DND-41 (cell line): Measurements from ENCODE around the gene COL26A1.
"Not testable (repeated sequence)": the region's sequence is repeated elsewhere in the genome, so short reads cannot be mapped to it uniquely, and the experiment has no call there.

Source experiments
- ATAC-seq: fragments of 200-7000 bp; cut with Tn5 transposase; 3 replicates; pipeline ENCODE4 v1.9.1; 2021; ENCODE audit warnings: low read depth; ENCODE audit not compliant: insufficient read depth
- DNase-seq: peaks from one replicate; pipeline ENCODE4 v3.0.0-alpha.2; 2020
- H2AFZ ChIP-seq: 2 replicates; pipeline ENCODE4 v1.6.0; 2012; ENCODE audit warnings: low read depth, low read length
- H3K27ac ChIP-seq: 2 replicates; pipeline ENCODE4 v1.5.1; 2012; ENCODE audit warnings: low read length, inconsistent platforms
- H3K27me3 ChIP-seq: fragments of 200-600 bp; sonication (generic); 2 replicates; pipeline ENCODE4 v1.6.0; 2012; ENCODE audit warnings: low read length, mild to moderate bottlenecking, inconsistent platforms; ENCODE audit not compliant: insufficient read depth, poor library complexity
- H3K36me3 ChIP-seq: 2 replicates; pipeline ENCODE4 v1.5.1; 2012; ENCODE audit warnings: low read length, inconsistent platforms; ENCODE audit not compliant: insufficient read depth
- H3K4me1 ChIP-seq: 2 replicates; pipeline ENCODE4 v1.5.1; 2012; ENCODE audit warnings: mild to moderate bottlenecking, low read length; ENCODE audit not compliant: insufficient read depth
- H3K4me2 ChIP-seq: 2 replicates; pipeline ENCODE4 v1.6.0; 2012; ENCODE audit warnings: mild to moderate bottlenecking, moderate library complexity, low read length, inconsistent platforms; ENCODE audit not compliant: insufficient read depth
- H3K4me3 ChIP-seq, 2 experiments: fragments of 200-600 bp in 1 of 2; shearing (Covaris generic) in 1 of 2; 2 replicates each; pipeline ENCODE4 v1.5.1; 2012 to 2016; ENCODE audit warnings: inconsistent platforms in 2 of 2, low read length in 2 of 2, mild to moderate bottlenecking in 2 of 2, low read depth in 1 of 2, moderate library complexity in 1 of 2
- H3K79me2 ChIP-seq: 2 replicates; pipeline ENCODE4 v1.6.0; 2012; ENCODE audit warnings: low read length, inconsistent platforms; ENCODE audit not compliant: insufficient read depth
- H3K9ac ChIP-seq: 2 replicates; pipeline ENCODE4 v1.6.0; 2012; ENCODE audit warnings: low read depth, mild to moderate bottlenecking, inconsistent platforms, low read length, moderate library complexity
- H3K9me3 ChIP-seq: 2 replicates; pipeline ENCODE4 v1.5.1; 2012; ENCODE audit warnings: low read length, moderate library complexity, mild to moderate bottlenecking, inconsistent platforms; ENCODE audit not compliant: insufficient read depth, severe bottlenecking
- H4K20me1 ChIP-seq: 2 replicates; pipeline ENCODE4 v1.6.0; 2012; ENCODE audit warnings: low read length; ENCODE audit not compliant: insufficient read depth
- EZH2 ChIP-seq: IDR thresholded peaks from 3 replicates; pipeline ENCODE4 v1.6.1; 2012; ENCODE audit warnings: borderline replicate concordance, low read depth, mild to moderate bottlenecking, moderate library complexity, low read length, inconsistent platforms; ENCODE audit not compliant: severe bottlenecking
- TF ChIP-seq, protein P1 (sequence below): IDR thresholded peaks from 2 replicates; pipeline ENCODE4 v1.5.1; 2012; ENCODE audit warnings: borderline replicate concordance, low read length, moderate library complexity, mild to moderate bottlenecking; ENCODE audit not compliant: poor library complexity, severe bottlenecking; ENCODE audit errors: extremely low read depth

Gene COL26A1

DNA sequence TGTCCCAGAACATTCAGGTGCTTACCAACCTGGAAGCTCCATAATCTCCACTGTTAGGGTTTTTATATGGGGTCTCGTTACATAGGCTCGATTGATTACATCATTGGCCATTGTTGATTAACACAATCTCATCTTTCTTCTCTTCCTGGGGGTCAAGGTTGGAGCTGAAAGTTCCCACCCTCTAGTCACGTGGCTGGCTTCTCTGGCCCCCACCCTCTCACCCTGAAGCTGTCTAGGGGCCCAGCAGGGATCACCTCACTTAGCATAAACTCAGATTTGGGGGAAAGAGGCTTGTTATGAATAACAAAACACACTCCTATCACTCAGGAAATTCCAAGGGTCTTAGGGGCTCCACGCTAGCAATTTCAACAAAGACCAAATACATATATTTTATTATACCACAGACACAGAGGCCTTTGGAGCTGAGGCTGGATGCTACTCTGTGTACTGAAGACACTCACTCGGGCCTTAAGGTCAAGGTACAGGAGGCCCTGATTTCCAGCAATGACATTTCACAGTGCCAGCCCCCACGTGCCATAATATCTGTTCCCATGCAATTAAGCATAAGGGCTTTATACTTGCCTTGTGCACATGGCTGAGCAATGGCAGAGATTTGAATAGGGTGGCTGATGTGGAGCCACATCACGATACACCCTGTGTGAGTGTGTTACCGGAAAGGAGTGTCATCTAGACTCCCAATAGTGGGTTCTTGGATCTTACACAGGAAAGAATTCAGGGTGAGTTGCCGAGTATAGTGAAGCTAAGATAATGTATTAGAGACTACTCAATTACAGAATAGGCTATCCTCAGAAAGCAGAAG, 108.2 kb downstream of the COL26A1 start:
- no peak for ATAC-seq
- Histone ChIP-seq H4K20me1 (no peaks in the 10 kb centered on the region), H3K27me3 (no peaks in the 10 kb centered on the region), H3K9me3 (no peaks in the 10 kb centered on the region), H3K4me2 (no peak overlapping the region), H3K27ac (no peak overlapping the region), H3K4me1 (no peaks in the 10 kb centered on the region), H3K9ac (no peak overlapping the region), H3K79me2 (no peaks in the 10 kb centered on the region), H3K4me3 (no peak overlapping the region), H3K36me3 (no peaks in the 10 kb centered on the region), H2AFZ (no peak overlapping the region)
- DNase-seq = no peak
- TF ChIP-seq EZH2 = no peak
- TF ChIP-seq, protein P1, sequence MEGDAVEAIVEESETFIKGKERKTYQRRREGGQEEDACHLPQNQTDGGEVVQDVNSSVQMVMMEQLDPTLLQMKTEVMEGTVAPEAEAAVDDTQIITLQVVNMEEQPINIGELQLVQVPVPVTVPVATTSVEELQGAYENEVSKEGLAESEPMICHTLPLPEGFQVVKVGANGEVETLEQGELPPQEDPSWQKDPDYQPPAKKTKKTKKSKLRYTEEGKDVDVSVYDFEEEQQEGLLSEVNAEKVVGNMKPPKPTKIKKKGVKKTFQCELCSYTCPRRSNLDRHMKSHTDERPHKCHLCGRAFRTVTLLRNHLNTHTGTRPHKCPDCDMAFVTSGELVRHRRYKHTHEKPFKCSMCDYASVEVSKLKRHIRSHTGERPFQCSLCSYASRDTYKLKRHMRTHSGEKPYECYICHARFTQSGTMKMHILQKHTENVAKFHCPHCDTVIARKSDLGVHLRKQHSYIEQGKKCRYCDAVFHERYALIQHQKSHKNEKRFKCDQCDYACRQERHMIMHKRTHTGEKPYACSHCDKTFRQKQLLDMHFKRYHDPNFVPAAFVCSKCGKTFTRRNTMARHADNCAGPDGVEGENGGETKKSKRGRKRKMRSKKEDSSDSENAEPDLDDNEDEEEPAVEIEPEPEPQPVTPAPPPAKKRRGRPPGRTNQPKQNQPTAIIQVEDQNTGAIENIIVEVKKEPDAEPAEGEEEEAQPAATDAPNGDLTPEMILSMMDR = no peak

DNA sequence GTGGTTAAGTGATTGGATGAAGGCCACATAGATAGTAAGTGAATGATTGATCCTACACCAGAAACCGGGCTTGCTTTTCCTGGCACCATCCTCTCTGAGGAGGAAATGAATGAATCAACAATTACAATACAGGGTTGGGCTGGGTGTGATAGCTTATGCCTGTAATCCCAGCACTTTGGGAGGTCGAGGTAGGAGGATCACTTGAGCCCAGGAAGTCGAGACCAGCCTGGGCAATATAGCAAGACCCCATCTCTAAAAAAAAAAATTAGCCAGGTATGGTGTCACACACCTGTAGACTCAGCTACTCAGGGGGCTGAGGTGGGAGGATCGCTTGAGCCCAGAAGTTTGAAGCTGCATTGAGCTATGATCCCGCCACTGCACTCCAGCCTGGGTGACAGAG, 111.5 kb downstream of the COL26A1 start:
- Histone ChIP-seq H3K9ac (no peak overlapping the region), H4K20me1 (no peaks in the 10 kb centered on the region), H3K36me3 (no peaks in the 10 kb centered on the region), H3K4me1 (no peaks in the 10 kb centered on the region), H3K79me2 (no peaks in the 10 kb centered on the region), H3K4me2 (no peak overlapping the region), H3K27me3 (no peaks in the 10 kb centered on the region), H2AFZ (no peak overlapping the region), H3K4me3 (no peak overlapping the region), H3K9me3 (peaks cover 9% of the 10 kb centered on the region), H3K27ac (no peak overlapping the region)
- ATAC-seq = no peak
- TF ChIP-seq, protein P1 = no peak
- TF ChIP-seq EZH2 = no peak
- DNase-seq = no peak

DNA sequence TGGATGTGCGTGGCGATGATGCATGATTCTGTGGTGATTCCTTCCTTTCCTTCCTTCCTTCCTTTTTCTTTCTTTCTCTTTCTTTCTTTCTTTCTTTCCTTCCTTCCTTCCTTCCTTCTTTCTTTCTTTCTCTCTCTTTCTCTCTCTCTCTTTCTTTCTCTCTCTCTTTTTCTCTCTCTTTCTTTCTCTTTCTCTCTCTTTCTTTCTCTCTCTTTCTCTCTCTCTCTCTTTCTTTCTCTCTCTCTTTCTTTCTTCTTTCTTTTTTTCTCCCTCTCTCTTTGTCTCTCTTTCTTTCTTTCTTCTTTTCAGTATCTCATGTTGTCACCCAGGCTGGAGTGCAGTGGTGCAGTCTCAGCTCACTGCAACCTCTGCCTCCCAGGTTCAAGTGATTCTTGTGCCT, 113.0 kb downstream of the COL26A1 start:
- not testable (repeated sequence) for DNase-seq, H3K79me2 ChIP-seq, H3K27me3 ChIP-seq, H2AFZ ChIP-seq, H3K4me1 ChIP-seq, ATAC-seq, H3K27ac ChIP-seq, H3K4me3 ChIP-seq, H3K36me3 ChIP-seq, H3K9ac ChIP-seq, H4K20me1 ChIP-seq, H3K4me2 ChIP-seq
- H3K9me3 ChIP-seq = peaks cover 16% of the 10 kb centered on the region

DNA sequence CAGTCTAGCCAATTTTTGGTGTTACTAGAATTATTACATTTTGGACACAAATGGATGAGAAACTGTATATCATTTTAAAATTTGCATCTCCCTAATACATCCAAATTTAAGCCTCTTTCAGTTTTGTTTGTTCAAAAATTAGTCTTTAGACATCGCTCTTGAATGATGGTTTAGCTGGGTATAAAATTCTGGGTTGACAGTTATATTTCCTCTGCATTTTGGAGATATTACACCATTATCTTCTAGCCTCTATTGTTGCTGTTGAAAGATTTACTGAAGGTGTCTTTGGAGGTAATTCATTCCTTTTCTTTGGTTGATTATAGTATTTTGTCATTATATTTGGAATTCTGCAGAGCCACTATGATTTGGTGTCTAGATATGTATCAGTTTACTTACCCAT, 116.5 kb downstream of the COL26A1 start:
- Histone ChIP-seq H3K36me3 (no peaks in the 10 kb centered on the region), H3K9ac (no peak overlapping the region), H3K79me2 (no peaks in the 10 kb centered on the region), H3K4me1 (no peaks in the 10 kb centered on the region), H3K4me2 (no peak overlapping the region), H3K9me3 (peaks cover 16% of the 10 kb centered on the region), H3K27ac (no peak overlapping the region), H3K27me3 (no peaks in the 10 kb centered on the region), H2AFZ (no peak overlapping the region), H3K4me3 (no peak overlapping the region), H4K20me1 (no peaks in the 10 kb centered on the region)
- TF ChIP-seq, protein P1 = no peak
- no peak for TF ChIP-seq EZH2
- DNase-seq (no peak), ATAC-seq (no peak)

DNA sequence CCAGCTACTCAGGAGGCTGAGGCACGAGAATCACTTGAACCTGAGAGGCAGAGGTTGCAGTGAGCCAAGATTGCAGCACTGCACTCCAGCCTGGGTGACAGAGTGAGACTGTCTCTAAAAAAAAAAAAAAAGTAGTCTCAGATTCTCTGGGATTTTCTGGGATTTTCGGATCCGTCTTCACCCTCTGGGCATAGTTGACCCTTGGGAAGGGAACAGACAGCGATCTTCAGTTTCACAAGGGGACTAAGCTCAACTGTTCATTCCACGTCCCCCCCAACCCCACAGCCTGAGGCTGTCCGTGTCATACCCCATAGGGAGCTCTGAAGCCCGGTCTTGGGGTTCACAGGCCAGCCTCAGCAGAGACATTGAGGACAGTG, 123.4 kb downstream of the COL26A1 start:
- H3K9me3 ChIP-seq, H3K4me1 ChIP-seq, H3K79me2 ChIP-seq, H3K27ac ChIP-seq, ATAC-seq, H3K36me3 ChIP-seq, H3K4me2 ChIP-seq, H3K27me3 ChIP-seq, DNase-seq, H2AFZ ChIP-seq, H4K20me1 ChIP-seq, H3K9ac ChIP-seq, H3K4me3 ChIP-seq: not testable (repeated sequence)
